Kidney capillary endothelial cell (primary cell): ENCODE measurements around the gene TAC3.
"Not testable (repeated sequence)": the region's sequence is repeated elsewhere in the genome, so short reads cannot be mapped to it uniquely, and the experiment has no call there.

ENCODE experiments used
- DNase-seq: peaks from one replicate; pipeline ENCODE4 v3.0.0-alpha.2; 2018; ENCODE audit warnings: low spot score

The TAC3 gene

DNA sequence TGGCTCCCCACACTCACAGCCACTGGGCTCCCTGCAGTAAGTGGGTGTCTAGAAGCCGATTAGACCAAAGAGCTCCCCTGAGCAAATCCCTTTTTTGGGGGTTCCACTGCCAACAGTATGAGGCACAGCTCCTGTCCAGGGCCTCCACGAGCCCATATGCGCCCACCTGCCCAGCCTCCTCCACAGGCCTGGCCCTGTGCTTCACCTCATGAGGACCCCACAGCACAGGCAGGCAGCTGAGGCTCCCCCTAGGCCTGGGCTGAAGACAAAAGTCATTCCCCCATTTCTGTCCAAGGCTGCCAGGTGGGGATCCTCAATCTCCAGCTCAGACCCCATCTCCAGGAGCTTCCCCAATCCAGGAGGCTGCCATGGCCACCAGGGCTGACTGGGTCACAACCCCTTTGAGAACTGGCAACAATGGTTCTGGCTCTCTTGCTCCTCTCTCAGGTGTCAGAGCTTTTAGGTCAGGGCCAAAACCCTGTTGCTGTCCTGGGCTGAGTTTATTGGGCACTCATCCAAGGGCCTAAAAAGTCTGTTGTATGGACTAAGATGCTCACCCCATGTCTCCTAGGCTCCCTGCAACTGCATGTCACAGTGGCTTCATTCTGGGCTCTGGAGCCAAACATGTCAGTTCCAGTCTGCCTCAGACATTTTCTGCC lies 33.6 kb downstream of the TAC3 start:
- DNase-seq: not testable (repeated sequence)

DNA sequence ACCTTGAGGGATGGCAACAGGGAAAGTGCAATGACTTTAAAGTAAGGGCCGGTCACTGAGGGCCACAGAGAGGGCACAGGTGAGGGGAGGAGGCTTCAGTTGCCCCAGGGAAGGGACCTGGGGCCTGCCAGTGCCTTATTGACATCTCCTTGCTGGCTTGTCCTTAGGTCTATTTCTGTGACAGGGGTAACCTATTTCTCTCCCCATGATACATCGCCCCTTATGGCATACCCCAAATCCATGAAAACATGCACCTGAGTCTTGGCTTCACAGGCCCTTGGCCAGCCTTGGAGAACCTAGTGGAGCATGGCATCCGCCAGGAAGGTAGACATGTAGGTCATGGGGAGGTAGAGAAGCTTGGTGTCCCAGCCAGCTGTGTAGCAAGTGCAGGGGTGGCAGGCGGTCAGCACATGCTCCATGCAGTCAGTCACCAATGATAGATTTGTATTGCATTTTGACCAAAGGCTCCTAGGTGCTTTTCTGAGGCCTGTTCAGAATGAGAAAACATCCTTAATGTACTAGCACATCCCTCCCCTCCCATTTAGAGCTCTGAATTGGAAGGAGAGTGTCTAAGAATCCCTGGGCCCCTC lies 35.3 kb downstream of the TAC3 start:
- DNase-seq: no peak

DNA sequence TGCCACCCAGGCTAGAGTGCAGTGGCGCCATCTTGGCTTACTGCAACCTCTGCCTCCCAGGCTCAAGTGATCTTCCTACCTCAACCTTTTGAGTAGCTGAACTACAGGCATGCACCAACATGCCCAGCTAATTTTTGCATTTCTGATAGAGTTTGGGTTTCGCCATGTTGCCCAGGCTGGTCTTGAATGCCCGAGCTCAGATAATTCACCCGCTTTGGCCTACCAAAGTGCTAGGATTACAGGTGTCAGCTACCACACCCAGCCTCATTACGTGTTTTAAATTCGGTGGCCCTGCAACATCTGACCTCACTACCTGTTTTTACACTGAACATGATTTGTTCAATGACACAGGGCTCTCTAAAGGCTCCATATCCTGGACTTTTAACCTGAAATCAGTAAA lies 36.1 kb downstream of the TAC3 start:
- DNase-seq: no peak

DNA sequence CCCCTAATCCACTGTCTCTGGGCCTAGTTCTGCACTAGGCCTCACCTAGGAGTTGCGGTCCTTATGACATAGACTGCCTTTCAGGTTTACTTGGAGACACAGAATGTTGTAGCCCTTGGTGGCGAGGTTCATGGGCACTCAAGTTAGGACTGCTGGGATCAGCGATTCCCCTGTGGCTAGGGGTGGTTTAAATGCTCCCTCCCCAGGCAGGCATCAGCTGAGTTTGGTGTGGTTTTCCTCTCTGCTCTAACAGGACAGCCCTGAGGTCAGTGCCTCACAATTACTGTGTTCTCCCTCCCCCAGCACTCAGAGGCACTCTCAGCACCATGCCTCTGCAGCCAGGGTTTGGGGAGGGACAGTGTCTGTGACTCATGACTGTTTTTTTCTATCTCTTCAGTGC lies 36.7 kb downstream of the TAC3 start:
- DNase-seq: no peak

DNA sequence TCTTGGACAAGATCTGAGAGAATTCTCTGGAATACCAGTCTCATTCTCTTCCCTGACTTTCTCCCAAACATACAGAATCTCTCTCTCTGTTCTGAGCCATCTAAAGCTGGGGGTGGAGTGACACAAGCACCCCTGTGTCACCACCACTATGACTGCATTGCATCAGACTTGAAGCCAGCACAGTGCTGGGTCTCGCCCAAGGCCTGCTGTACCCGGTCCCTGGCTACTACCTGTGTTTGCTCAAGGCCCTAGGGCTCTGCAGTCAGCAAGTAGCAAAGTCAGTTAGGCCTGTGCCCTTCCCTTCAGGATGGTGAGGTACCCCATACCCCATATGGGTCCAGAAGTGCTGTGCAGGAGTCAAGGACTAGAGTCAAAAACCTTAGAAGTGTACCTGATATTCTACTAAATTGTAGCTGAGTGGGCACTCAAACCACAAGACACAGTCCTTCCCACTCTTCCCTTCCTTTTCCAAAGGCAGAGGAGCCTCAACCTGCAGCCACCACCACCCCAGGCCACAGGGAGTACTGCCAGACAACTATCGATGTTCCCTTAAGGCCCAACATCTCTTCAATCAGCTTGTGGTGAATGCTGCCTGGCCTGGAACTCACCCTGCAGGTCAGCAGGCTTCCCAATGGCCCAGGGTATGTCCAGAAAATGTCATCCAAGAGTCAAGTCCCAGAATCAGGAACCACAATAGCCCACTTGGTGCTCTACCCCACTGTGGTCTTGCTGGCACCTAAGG lies 37.8 kb downstream of the TAC3 start:
- DNase-seq: no peak

DNA sequence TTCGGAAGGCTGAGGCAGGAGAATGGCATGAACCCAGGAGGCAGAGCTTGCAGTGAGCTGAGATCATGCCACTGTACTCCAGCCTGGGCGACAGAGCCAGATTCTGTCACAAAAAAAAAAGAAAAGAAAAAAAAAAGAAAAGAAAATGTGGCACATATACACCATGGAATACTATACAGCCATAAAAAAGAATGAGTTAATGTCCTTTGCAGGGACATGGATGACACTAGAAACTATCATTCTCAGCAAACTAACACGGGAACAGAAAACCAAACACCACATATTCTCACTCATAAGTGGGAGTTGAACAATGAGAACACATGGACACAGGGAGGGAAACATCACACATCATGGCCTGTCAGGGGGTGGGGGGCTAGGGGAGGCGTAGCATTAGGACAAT lies 39.0 kb downstream of the TAC3 start:
- not testable (repeated sequence) for DNase-seq

DNA sequence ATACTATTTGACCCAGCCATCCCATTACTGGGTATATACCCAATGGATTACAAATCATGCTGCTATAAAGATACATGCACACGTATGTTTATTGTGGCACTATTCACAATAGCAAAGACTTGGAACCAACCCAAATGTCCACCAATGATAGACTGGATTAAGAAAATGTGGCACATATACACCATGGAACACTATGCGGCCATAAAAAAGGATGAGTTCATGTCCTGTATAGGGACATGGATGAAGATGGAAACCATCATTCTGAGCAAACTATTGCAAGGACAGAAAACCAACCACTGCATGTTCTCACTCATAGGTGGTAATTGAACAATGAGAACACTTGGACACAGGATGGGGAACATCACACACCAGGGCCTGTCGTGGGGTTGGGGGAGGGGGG lies 42.1 kb downstream of the TAC3 start:
- not testable (repeated sequence) for DNase-seq

DNA sequence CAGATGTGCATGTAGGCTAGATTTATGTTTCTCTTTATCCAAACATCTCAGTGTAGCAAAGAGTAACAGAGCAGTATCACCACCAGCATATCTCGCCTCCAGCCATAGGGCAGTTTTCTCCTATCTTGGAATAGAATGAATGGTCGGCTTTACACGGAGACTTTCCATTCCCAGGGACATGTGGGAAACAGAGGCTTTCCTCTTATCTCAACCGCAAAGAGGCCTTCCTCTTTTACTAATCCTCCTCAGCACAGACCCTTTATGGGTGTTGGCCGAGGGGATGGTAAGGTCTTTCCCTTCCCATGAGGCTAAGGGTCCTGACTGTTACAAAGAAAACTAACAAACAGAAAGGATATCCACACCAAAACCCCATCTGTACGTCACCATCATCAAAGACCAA lies 47.4 kb downstream of the TAC3 start:
- DNase-seq: not testable (repeated sequence)

DNA sequence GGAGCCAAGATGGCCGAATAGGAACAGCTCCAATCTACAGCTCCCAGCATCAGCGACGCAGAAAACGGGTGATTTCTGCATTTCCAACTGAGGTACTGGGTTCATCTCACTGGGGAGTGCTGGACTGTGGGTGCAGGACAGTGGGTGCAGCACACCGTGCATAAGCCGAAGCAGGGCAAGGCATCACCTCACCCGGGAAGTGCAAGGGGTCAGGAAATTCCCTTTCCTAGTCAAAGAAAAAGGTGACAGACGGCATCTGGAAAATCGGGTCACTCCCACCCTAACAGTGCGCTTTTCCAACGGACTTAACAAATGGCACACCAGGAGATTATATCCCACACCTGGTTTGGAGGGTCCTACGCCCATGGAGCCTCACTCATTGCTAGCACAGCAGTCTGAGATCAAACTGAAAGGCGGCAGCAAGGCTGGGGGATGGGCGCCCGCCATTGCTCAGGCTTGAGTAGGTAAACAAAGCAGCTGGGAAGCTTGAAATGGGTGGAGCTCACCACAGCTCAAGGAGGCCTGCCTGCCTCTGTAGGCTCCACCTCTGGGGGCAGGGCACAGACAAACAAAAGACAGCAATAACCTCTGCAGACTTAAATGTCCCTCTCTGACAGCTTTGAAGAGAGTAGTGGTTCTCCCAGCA lies 50.2 kb downstream of the TAC3 start:
- not testable (repeated sequence) for DNase-seq

DNA sequence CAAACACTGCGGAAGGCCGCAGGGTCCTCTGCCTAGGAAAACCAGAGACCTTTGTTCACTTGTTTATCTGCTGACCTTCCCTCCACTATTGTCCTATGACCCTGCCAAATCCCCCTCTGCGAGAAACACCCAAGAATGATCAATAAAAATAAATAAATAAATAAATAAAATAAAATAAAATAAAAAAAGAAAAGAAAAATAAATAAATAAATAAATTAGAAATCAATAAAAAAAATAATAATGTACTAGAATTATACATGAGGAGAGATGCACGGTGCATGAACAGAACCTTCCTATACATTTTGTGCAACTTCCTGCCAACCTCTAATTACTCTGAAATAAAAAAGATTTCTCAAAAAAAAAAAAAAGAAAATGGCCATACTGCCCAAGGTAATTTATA lies 51.2 kb downstream of the TAC3 start:
- DNase-seq: not testable (repeated sequence)

DNA sequence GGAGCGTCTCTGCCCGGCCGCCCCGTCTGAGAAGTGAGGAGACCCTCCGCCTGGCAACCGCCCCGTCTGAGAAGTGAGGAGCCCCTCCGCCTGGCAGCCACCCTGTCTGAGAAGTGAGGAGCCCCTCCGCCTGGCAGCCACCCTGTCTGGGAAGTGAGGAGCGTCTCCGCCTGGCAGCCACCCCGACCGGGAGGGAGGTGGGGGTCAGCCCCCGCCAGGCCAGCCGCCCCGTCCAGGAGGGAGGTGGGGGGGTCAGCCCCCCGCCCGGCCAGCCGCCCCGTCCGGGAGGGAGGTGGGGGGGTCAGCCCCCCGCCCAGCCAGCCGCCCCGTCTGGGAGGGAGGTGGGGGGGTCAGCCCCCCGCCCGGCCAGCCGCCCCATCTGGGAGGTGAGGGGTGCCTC lies 52.8 kb downstream of the TAC3 start:
- not testable (repeated sequence) for DNase-seq

DNA sequence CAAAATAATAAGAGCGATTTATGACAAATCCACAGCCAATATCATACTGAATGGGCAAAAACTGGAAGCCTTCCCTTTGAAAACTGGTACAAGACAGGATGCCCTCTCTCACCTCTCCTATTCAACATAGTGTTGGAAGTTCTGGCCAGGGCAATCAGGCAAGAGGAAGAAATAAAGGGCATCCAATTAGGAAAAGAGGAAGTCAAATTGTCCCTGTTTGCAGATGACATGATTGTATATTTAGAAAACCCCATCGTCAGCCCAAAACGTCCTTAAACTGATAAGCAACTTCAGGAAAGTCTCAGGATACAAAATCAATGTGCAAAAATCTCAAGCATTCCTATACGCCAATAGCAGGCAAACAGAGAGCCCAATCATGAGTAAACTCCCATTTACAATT lies 54.1 kb downstream of the TAC3 start:
- not testable (repeated sequence) for DNase-seq
